Measurements from ENCODE around the gene RCC1. TPM values are rescaled to one million over a fixed set of nuclear protein-coding genes. Genes with fewer than 3 reads are reported as not detected.
A peak's percentile ranks its signal among the peaks of the same experiment; 100 is the strongest.

Gene RCC1
- polyA plus RNA-seq, 1 donor (not counting 4 experiments of a cell fraction or from before 2014, with no cell fraction given), result 38.6 TPM

- TF ChIP-seq, protein P1, sequence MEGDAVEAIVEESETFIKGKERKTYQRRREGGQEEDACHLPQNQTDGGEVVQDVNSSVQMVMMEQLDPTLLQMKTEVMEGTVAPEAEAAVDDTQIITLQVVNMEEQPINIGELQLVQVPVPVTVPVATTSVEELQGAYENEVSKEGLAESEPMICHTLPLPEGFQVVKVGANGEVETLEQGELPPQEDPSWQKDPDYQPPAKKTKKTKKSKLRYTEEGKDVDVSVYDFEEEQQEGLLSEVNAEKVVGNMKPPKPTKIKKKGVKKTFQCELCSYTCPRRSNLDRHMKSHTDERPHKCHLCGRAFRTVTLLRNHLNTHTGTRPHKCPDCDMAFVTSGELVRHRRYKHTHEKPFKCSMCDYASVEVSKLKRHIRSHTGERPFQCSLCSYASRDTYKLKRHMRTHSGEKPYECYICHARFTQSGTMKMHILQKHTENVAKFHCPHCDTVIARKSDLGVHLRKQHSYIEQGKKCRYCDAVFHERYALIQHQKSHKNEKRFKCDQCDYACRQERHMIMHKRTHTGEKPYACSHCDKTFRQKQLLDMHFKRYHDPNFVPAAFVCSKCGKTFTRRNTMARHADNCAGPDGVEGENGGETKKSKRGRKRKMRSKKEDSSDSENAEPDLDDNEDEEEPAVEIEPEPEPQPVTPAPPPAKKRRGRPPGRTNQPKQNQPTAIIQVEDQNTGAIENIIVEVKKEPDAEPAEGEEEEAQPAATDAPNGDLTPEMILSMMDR (optimal IDR thresholded peaks at IDR 0.05 in 1 of 3, IDR thresholded peaks at IDR 0.05 in 1 of 3, conservative IDR thresholded peaks at IDR 0.05 in 1 of 3; ENCODE audit: extremely low read depth in 1 of 3, insufficient read depth in 2 of 3, low read length in 3 of 3), result no peak
- TF ChIP-seq EZH2 (IDR thresholded peaks at IDR 0.05; ENCODE audit: low read length), result no peak
- DNase-seq (ENCODE audit: low read depth, low spot score) (no peak), FAIRE-seq (peak; percentile 17)
- H3K79me2 ChIP-seq (ENCODE audit: control insufficient read depth, insufficient read depth, low read length), result peaks cover 39% of the 10 kb centered on the region
- dilution Hi-C loops (cut with MboI; ENCODE audit: extremely low pct_ligation_motif_present, low sequenced_read_pairs), result no loop called here
- peak overlapping the region; percentile 64 to 76 (median 73) for H3K4me3 ChIP-seq (ENCODE audit: control insufficient read depth in 2 of 3, extremely low read depth in 1 of 3, insufficient read depth in 2 of 3, low read depth in 1 of 3, low read length in 3 of 3)
- H3K4me1 ChIP-seq (ENCODE audit: control insufficient read depth, extremely low read depth, insufficient read depth, low read length), result peaks cover 18% of the 10 kb centered on the region
- no peaks in the 10 kb centered on the region for H3K27me3 ChIP-seq (ENCODE audit: control insufficient read depth, extremely low read depth, insufficient read depth, low read length)
- no peak overlapping the region for H2AFZ ChIP-seq (ENCODE audit: control insufficient read depth, low read length)
- peaks cover 4 to 11% of the 10 kb centered on the region in 2 experiments for H3K36me3 ChIP-seq (ENCODE audit: control insufficient read depth in 2 of 2, extremely low read depth in 1 of 2, insufficient read depth in 2 of 2, low read length in 2 of 2)
- peak overlapping the region; percentile 95 for H3K9ac ChIP-seq (ENCODE audit: control insufficient read depth, extremely low read depth, insufficient read depth, low read length)
- H3K27ac ChIP-seq (ENCODE audit: control insufficient read depth, insufficient read depth, low read length), result peak overlapping the region; percentile 88
- H3K9me1 ChIP-seq (ENCODE audit: control insufficient read depth, extremely low read depth, insufficient read depth, low read length), result no peaks in the 10 kb centered on the region
- no peaks in the 10 kb centered on the region for H3K9me3 ChIP-seq (ENCODE audit: control insufficient read depth, low read depth, low read length)
- peak overlapping the region; percentile 85 for H3K4me2 ChIP-seq (ENCODE audit: control insufficient read depth, extremely low read depth, insufficient read depth, low read depth, low read length)
- H4K20me1 ChIP-seq (ENCODE audit: control insufficient read depth, extremely low read depth, insufficient read depth, low read length), result peaks cover 3% of the 10 kb centered on the region
Measured at GRCh38 chr1:28517649-28517999, 11.8 kb downstream of the RCC1 start.

GRCh38 chr1:28518000-28518744 lies 12.3 kb downstream of the RCC1 start:
- Histone ChIP-seq H3K4me2 (ENCODE audit: control insufficient read depth, extremely low read depth, insufficient read depth, low read depth, low read length) (peak overlapping the region; percentile 89), H3K79me2 (ENCODE audit: control insufficient read depth, insufficient read depth, low read length) (peaks cover 42% of the 10 kb centered on the region), H3K36me3 (ENCODE audit: control insufficient read depth in 2 of 2, extremely low read depth in 1 of 2, insufficient read depth in 2 of 2, low read length in 2 of 2) (peaks cover 4 to 11% of the 10 kb centered on the region in 2 experiments), H4K20me1 (ENCODE audit: control insufficient read depth, extremely low read depth, insufficient read depth, low read length) (peaks cover 3% of the 10 kb centered on the region), H3K4me3 (ENCODE audit: control insufficient read depth in 2 of 3, extremely low read depth in 1 of 3, insufficient read depth in 2 of 3, low read depth in 1 of 3, low read length in 3 of 3) (peak overlapping the region; percentile 64 to 76 (median 73)), H3K4me1 (ENCODE audit: control insufficient read depth, extremely low read depth, insufficient read depth, low read length) (peaks cover 18% of the 10 kb centered on the region), H3K27ac (ENCODE audit: control insufficient read depth, insufficient read depth, low read length) (peak overlapping the region; percentile 88), H3K27me3 (ENCODE audit: control insufficient read depth, extremely low read depth, insufficient read depth, low read length) (no peaks in the 10 kb centered on the region), H2AFZ (ENCODE audit: control insufficient read depth, low read length) (peak overlapping the region; percentile 66), H3K9me1 (ENCODE audit: control insufficient read depth, extremely low read depth, insufficient read depth, low read length) (no peaks in the 10 kb centered on the region), H3K9ac (ENCODE audit: control insufficient read depth, extremely low read depth, insufficient read depth, low read length) (peak overlapping the region; percentile 95), H3K9me3 (ENCODE audit: control insufficient read depth, low read depth, low read length) (no peaks in the 10 kb centered on the region)
- dilution Hi-C loops (cut with MboI; ENCODE audit: extremely low pct_ligation_motif_present, low sequenced_read_pairs), result no loop called here
- no peak for TF ChIP-seq EZH2 (IDR thresholded peaks at IDR 0.05; ENCODE audit: low read length)
- TF ChIP-seq, protein P1 (optimal IDR thresholded peaks at IDR 0.05 in 1 of 3, IDR thresholded peaks at IDR 0.05 in 1 of 3, conservative IDR thresholded peaks at IDR 0.05 in 1 of 3; ENCODE audit: extremely low read depth in 1 of 3, insufficient read depth in 2 of 3, low read length in 3 of 3), result peak; percentile 76 to 99 (median 80)
- no peak for DNase-seq (ENCODE audit: low read depth, low spot score)
- FAIRE-seq, result no peak

Data from keratinocyte (primary cell).